ENCODE results near the gene AUNIP.

DNA sequence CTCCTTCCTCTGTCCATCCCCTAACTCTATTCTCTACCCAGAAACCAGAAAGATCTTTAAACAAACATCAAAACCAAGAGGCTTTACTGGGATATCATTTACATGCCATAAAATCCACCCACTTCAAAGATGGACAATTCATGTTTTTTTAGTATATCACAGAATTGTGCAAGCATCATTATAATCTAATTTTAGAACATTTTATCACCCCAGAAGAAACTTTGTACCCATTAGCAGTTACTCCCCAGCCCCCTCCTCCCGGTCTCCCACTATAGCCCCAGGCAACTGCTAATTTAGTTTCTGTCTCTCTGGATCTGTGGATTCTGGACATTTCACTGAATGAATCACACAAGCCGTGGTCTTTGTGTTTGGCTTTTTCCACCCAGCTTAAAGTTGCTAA is 64.0 kb downstream of the AUNIP start:
- TF ChIP-seq, protein P1, sequence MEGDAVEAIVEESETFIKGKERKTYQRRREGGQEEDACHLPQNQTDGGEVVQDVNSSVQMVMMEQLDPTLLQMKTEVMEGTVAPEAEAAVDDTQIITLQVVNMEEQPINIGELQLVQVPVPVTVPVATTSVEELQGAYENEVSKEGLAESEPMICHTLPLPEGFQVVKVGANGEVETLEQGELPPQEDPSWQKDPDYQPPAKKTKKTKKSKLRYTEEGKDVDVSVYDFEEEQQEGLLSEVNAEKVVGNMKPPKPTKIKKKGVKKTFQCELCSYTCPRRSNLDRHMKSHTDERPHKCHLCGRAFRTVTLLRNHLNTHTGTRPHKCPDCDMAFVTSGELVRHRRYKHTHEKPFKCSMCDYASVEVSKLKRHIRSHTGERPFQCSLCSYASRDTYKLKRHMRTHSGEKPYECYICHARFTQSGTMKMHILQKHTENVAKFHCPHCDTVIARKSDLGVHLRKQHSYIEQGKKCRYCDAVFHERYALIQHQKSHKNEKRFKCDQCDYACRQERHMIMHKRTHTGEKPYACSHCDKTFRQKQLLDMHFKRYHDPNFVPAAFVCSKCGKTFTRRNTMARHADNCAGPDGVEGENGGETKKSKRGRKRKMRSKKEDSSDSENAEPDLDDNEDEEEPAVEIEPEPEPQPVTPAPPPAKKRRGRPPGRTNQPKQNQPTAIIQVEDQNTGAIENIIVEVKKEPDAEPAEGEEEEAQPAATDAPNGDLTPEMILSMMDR (IDR thresholded peaks at IDR 0.05): no peak
- TF ChIP-seq POLR2A (IDR thresholded peaks at IDR 0.05): no peak

Data from heart left ventricle (tissue), 13 donors.